GM12892 (cell line): ENCODE data around the gene SERGEF.

Source experiments
- POLR2A ChIP-seq: IDR thresholded peaks from 2 replicates; pipeline ENCODE4 v1.6.1; 2011; ENCODE audit warnings: low read depth, low read length, control low read depth
- POLR2AphosphoS5 ChIP-seq: IDR thresholded peaks from 2 replicates; pipeline ENCODE4 v1.6.1; 2011; ENCODE audit warnings: low read depth, low read length, control low read depth
- TAF1 ChIP-seq: IDR thresholded peaks from 2 replicates; pipeline ENCODE4 v1.6.1; 2011; ENCODE audit warnings: low read depth, mild to moderate bottlenecking, control low read depth, low read length, borderline replicate concordance

GRCh38 chr11:17828311-17828751 lies 184.5 kb downstream of the SERGEF start:
- no peak for TF ChIP-seq POLR2A
- no peak for TF ChIP-seq TAF1
- no peak for TF ChIP-seq POLR2AphosphoS5
